K562 (cell line): ENCODE data around the gene AHNAK. TPM values are rescaled to one million over a fixed set of nuclear protein-coding genes. Genes with fewer than 3 reads are reported as not detected.

Experiments
- CBFA2T3 ChIP-seq: fragments of 450-650 bp; IDR thresholded peaks from 2 replicates; pipeline ENCODE4 v1.6.1; 2017
- E2F5 ChIP-seq: sonication (generic); formaldehyde crosslinking; IDR thresholded peaks from 2 replicates; pipeline ENCODE4 v1.8.0; 2022; ENCODE audit warnings: mild to moderate bottlenecking, missing genetic modification reagents
- EZH2 ChIP-seq: IDR thresholded peaks from 2 replicates; pipeline ENCODE4 v1.6.1; 2012; ENCODE audit warnings: low read depth, mild to moderate bottlenecking, inconsistent platforms, low read length, borderline replicate concordance
- FOXJ3 ChIP-seq: sonication (generic); formaldehyde crosslinking; IDR thresholded peaks from 2 replicates; pipeline ENCODE4 v1.4.0; 2020; ENCODE audit warnings: mild to moderate bottlenecking, missing genetic modification reagents
- HDGF ChIP-seq: fragments of 450-650 bp; IDR thresholded peaks from 2 replicates; pipeline ENCODE4 v1.6.1; 2016
- HNRNPK ChIP-seq: fragments of 200-400 bp; formaldehyde crosslinking; IDR thresholded peaks from one replicate; pipeline ENCODE4 v1.6.1; 2018; ENCODE audit warnings: mild to moderate bottlenecking, low read depth, low read length; ENCODE audit not compliant: poor library complexity, severe bottlenecking
- KAT2B ChIP-seq: IDR thresholded peaks from one replicate; pipeline ENCODE4 v1.6.1; 2012; ENCODE audit warnings: low read depth, mild to moderate bottlenecking, control low read depth, inconsistent platforms, low read length, moderate library complexity
- KDM1A ChIP-seq, 2 experiments: fragments of 450-650 bp; IDR thresholded peaks; 2 replicates each; pipeline ENCODE4 v1.6.1; 2016; ENCODE audit warnings: mild to moderate bottlenecking in 2 of 2
- NR1H2 ChIP-seq: sonication (generic); formaldehyde crosslinking; IDR thresholded peaks from 2 replicates; pipeline ENCODE4 v1.4.0; 2020; ENCODE audit warnings: mild to moderate bottlenecking, missing genetic modification reagents
- PBX2 ChIP-seq, 2 experiments: IDR thresholded peaks in 1 of 2; conservative IDR thresholded peaks in 1 of 2; 2 replicates each; pipeline ENCODE4 v1.6.1; 2016; ENCODE audit warnings: low read depth in 2 of 2, mild to moderate bottlenecking in 1 of 2, missing compliant biosample characterization in 1 of 2, missing genetic modification characterization in 1 of 2, moderate library complexity in 1 of 2
- POLR3A ChIP-seq: IDR thresholded peaks from 2 replicates; pipeline ENCODE4 v1.6.1; 2011; ENCODE audit warnings: borderline replicate concordance, mild to moderate bottlenecking, moderate library complexity; ENCODE audit not compliant: insufficient read length, insufficient read depth; ENCODE audit errors: extremely low read depth
- TAL1 ChIP-seq: fragments of 450-650 bp; IDR thresholded peaks from 2 replicates; pipeline ENCODE4 v1.6.1; 2016; ENCODE audit warnings: mild to moderate bottlenecking
- ZBTB8A ChIP-seq: fragments of 450-650 bp; IDR thresholded peaks from 2 replicates; pipeline ENCODE4 v1.6.1; 2018; ENCODE audit warnings: mild to moderate bottlenecking, moderate library complexity; ENCODE audit not compliant: partially characterized antibody
- ZNF583 ChIP-seq: fragments of 250-450 bp; sonication (Bioruptor Pico); IDR thresholded peaks from 2 replicates; pipeline ENCODE4 v1.4.0; 2020
- ZNF695 ChIP-seq: fragments of 450-650 bp; formaldehyde crosslinking; IDR thresholded peaks from 2 replicates; pipeline ENCODE4 v1.4.0; 2020; ENCODE audit warnings: mild to moderate bottlenecking, moderate library complexity
- polyA plus RNA-seq, 8 experiments: library from polyadenylated mRNA; depleted of rRNA in 4 of 8; stranded (reverse) in 5 of 8; unstranded in 3 of 8; fragments of >200 nt; fragmentation: Nextera tagmentation in 2 of 8; fragmentation: Illumina TruSeq in 1 of 8; extraction: Ambion mirVana in 2 of 8; extraction: Trizol in 1 of 8; gene quantifications; 2 replicates each; pipeline versions ENCODE4 v1.2.1 to v1.2.3, GENCODE V29; 2011 to 2014; ENCODE audit warnings: inconsistent platforms in 1 of 8, missing spikeins in 1 of 8
- total RNA-seq, 7 experiments: library from RNA; depleted of rRNA in 6 of 7; stranded (reverse); fragments of >200 nt in 6 of 7; fragmentation: Illumina TruSeq in 2 of 7; extraction: Trizol in 2 of 7; gene quantifications; 2 replicates each; pipeline versions ENCODE4 v1.2.1 to v1.2.3, GENCODE V29; 2011 to 2021; ENCODE audit warnings: low replicate concordance in 1 of 7

Gene AHNAK
- total and polyA plus RNA-seq, 9 of the 15 experiments (the other 6 are each of a cell fraction or from before 2014, with no cell fraction given): 1.5 to 89.7 (median 45.0) TPM

GRCh38 chr11:62466444-62466843 is 80.2 kb downstream of the AHNAK start (continued):
- TF ChIP-seq KAT2B (no peak), POLR3A (no peak), CBFA2T3 (peak; percentile 61), HDGF (no peak), NR1H2 (no peak), EZH2 (no peak), ZBTB8A (no peak), ZNF583 (no peak), FOXJ3 (CRISPR knock-in tag) (no peak), ZNF695 (no peak), PBX2 (CRISPR knock-in tag; IDR thresholded peaks at IDR 0.05; ENCODE audit: low read depth) (no peak), PBX2 (tag; conservative IDR thresholded peaks at IDR 0.05; ENCODE audit: low read depth) (peak; percentile 78), TAL1 (peak; percentile 23; the same call in 1 of the 2 replicates), E2F5 (no peak), HNRNPK (no peak), KDM1A (IDR thresholded peaks at IDR 0.05) (0 out of 4 replicates have a peak, but pooled peaks of 1 of the 2 experiments have one; percentile 8)
- TF ChIP-seq, all 486 proteins: peak for 29
